HG02981 (cell line): ENCODE measurements around the gene MBOAT1.
A peak's percentile ranks its signal among the peaks of the same experiment; 100 is the strongest.

Source experiments
- ATAC-seq: cut with Tn5 transposase; IDR thresholded peaks from one replicate; pipeline ENCODE4 v1.9.1; 2021; ENCODE audit warnings: mild to moderate bottlenecking, moderate library complexity; ENCODE audit not compliant: unreplicated experiment

The MBOAT1 gene

GRCh38 chr6:20235041-20235440 lies 22.8 kb upstream of the MBOAT1 start:
- ATAC-seq = no peak

- ATAC-seq = no peak
Measured at GRCh38 chr6:20234136-20234535, 21.9 kb upstream of the MBOAT1 start.

- ATAC-seq = no peak
Measured at GRCh38 chr6:20233007-20233730, 20.9 kb upstream of the MBOAT1 start.

- no peak for ATAC-seq
Measured at GRCh38 chr6:20232188-20232587, 19.9 kb upstream of the MBOAT1 start.

GRCh38 chr6:20230401-20231119 lies 18.3 kb upstream of the MBOAT1 start:
- ATAC-seq = no peak

GRCh38 chr6:20229881-20230280 lies 17.6 kb upstream of the MBOAT1 start:
- ATAC-seq = no peak

GRCh38 chr6:20227350-20227749 lies 15.1 kb upstream of the MBOAT1 start:
- no peak for ATAC-seq

- no peak for ATAC-seq
Measured at GRCh38 chr6:20223141-20223540, 10.9 kb upstream of the MBOAT1 start.

- no peak for ATAC-seq
Measured at GRCh38 chr6:20221421-20221820, 9.2 kb upstream of the MBOAT1 start.

GRCh38 chr6:20220359-20220758 lies 8.1 kb upstream of the MBOAT1 start:
- no peak for ATAC-seq

- ATAC-seq = no peak
Measured at GRCh38 chr6:20217891-20218290, 5.6 kb upstream of the MBOAT1 start.

GRCh38 chr6:20217324-20217855 lies 5.1 kb upstream of the MBOAT1 start:
- no peak for ATAC-seq

GRCh38 chr6:20215310-20215709 lies 3.0 kb upstream of the MBOAT1 start:
- ATAC-seq = no peak

GRCh38 chr6:20213271-20213798 lies 1.1 kb upstream of the MBOAT1 start:
- ATAC-seq = no peak

- ATAC-seq = peak; percentile 34
Measured at GRCh38 chr6:20211941-20212391, 303 bp downstream of the MBOAT1 start.

GRCh38 chr6:20211037-20211940 lies 980 bp downstream of the MBOAT1 start:
- no peak for ATAC-seq

- ATAC-seq = no peak
Measured at GRCh38 chr6:20210158-20210557, 2.1 kb downstream of the MBOAT1 start.

- no peak for ATAC-seq
Measured at GRCh38 chr6:20208687-20209378, 3.4 kb downstream of the MBOAT1 start.

GRCh38 chr6:20207088-20207418 lies 5.2 kb downstream of the MBOAT1 start:
- ATAC-seq = no peak

- ATAC-seq = no peak
Measured at GRCh38 chr6:20205722-20206161, 6.5 kb downstream of the MBOAT1 start.
